K562 (cell line): ENCODE data around the gene MRPL28. TPM values are rescaled to one million over a fixed set of nuclear protein-coding genes. Genes with fewer than 3 reads are reported as not detected.

Experiments
- BDP1 ChIP-seq: IDR thresholded peaks from 3 replicates; pipeline ENCODE4 v1.6.1; 2011; ENCODE audit not compliant: insufficient read length, insufficient read depth
- DNMT1 ChIP-seq: fragments of 450-650 bp; IDR thresholded peaks from 2 replicates; pipeline ENCODE4 v1.6.1; 2016; ENCODE audit warnings: antibody characterized with exemption, mild to moderate bottlenecking
- GTF2F1 ChIP-seq: IDR thresholded peaks from 2 replicates; pipeline ENCODE4 v1.6.1; 2011; ENCODE audit warnings: low read depth, low read length, improper control_type of control experiment
- HDAC8 ChIP-seq: fragments of 450-650 bp; IDR thresholded peaks from 2 replicates; pipeline ENCODE4 v1.6.1; 2016; ENCODE audit warnings: mild to moderate bottlenecking, missing genetic modification characterization, moderate library complexity, missing compliant biosample characterization
- ID3 ChIP-seq, 2 experiments: fragments of 250-450 bp in 1 of 2; fragments of 450-650 bp in 1 of 2; sonication (Bioruptor Pico) in 1 of 2; IDR thresholded peaks; 2 replicates each; pipeline versions ENCODE4 v1.6.1 to v1.8.0; 2016 to 2021; ENCODE audit warnings: mild to moderate bottlenecking in 2 of 2, moderate library complexity in 2 of 2, missing compliant biosample characterization in 1 of 2, missing genetic modification characterization in 1 of 2
- NR2F6 ChIP-seq: fragments of 450-650 bp; formaldehyde crosslinking; IDR thresholded peaks from 2 replicates; pipeline ENCODE4 v1.4.0; 2020; ENCODE audit warnings: mild to moderate bottlenecking
- PCBP2 ChIP-seq: fragments of 200-400 bp; formaldehyde crosslinking; IDR thresholded peaks from 2 replicates; pipeline ENCODE4 v1.6.1; 2018; ENCODE audit warnings: low read length, low read depth, mild to moderate bottlenecking, moderate library complexity; ENCODE audit not compliant: poor library complexity, severe bottlenecking
- POLR2G ChIP-seq: fragments of 200-400 bp; formaldehyde crosslinking; IDR thresholded peaks from 2 replicates; pipeline ENCODE4 v1.6.1; 2017; ENCODE audit warnings: low read depth, mild to moderate bottlenecking, antibody characterized with exemption, low read length, moderate library complexity
- SMARCE1 ChIP-seq: fragments of 450-650 bp; IDR thresholded peaks from 2 replicates; pipeline ENCODE4 v1.7.1; 2016; ENCODE audit warnings: mild to moderate bottlenecking
- TRIM28 ChIP-seq: fragments of 450-650 bp; IDR thresholded peaks from 2 replicates; pipeline ENCODE4 v1.6.1; 2017
- ZNF224 ChIP-seq: sonication (generic); formaldehyde crosslinking; IDR thresholded peaks from 2 replicates; pipeline ENCODE4 v1.8.0; 2022; ENCODE audit warnings: mild to moderate bottlenecking, missing genetic modification reagents
- ZNF280A ChIP-seq: fragments of 450-650 bp; IDR thresholded peaks from 2 replicates; pipeline ENCODE4 v1.6.1; 2018; ENCODE audit warnings: mild to moderate bottlenecking, low read depth; ENCODE audit not compliant: partially characterized antibody
- ZNF280B ChIP-seq: fragments of 250-450 bp; sonication (Bioruptor Pico); IDR thresholded peaks from 2 replicates; pipeline ENCODE4 v1.5.1; 2021; ENCODE audit warnings: mild to moderate bottlenecking
- ZNF511 ChIP-seq: sonication (generic); formaldehyde crosslinking; IDR thresholded peaks from 2 replicates; pipeline ENCODE4 v1.8.0; 2022; ENCODE audit warnings: mild to moderate bottlenecking, missing genetic modification reagents
- polyA plus RNA-seq, 8 experiments: library from polyadenylated mRNA; depleted of rRNA in 4 of 8; stranded (reverse) in 5 of 8; unstranded in 3 of 8; fragments of >200 nt; fragmentation: Nextera tagmentation in 2 of 8; fragmentation: Illumina TruSeq in 1 of 8; extraction: Ambion mirVana in 2 of 8; extraction: Trizol in 1 of 8; gene quantifications; 2 replicates each; pipeline versions ENCODE4 v1.2.1 to v1.2.3, GENCODE V29; 2011 to 2014; ENCODE audit warnings: inconsistent platforms in 1 of 8, missing spikeins in 1 of 8
- total RNA-seq, 7 experiments: library from RNA; depleted of rRNA in 6 of 7; stranded (reverse); fragments of >200 nt in 6 of 7; fragmentation: Illumina TruSeq in 2 of 7; extraction: Trizol in 2 of 7; gene quantifications; 2 replicates each; pipeline versions ENCODE4 v1.2.1 to v1.2.3, GENCODE V29; 2011 to 2021; ENCODE audit warnings: low replicate concordance in 1 of 7
- TF ChIP-seq, protein P1 (sequence below): fragments of 450-650 bp; formaldehyde crosslinking; conservative IDR thresholded peaks from 2 replicates; pipeline ENCODE4 v1.4.0; 2022; ENCODE audit warnings: mild to moderate bottlenecking, missing genetic modification characterization
- TF ChIP-seq, protein P2 (sequence below), 2 experiments: fragments of 450-650 bp; IDR thresholded peaks; 2 replicates each; pipeline ENCODE4 v1.6.1; 2018; ENCODE audit warnings: mild to moderate bottlenecking in 2 of 2, low read depth in 1 of 2; ENCODE audit not compliant: partially characterized antibody in 2 of 2

The MRPL28 gene
- total and polyA plus RNA-seq, 9 of the 15 experiments (the other 6 are each of a cell fraction or from before 2014, with no cell fraction given) = 2.5 to 323 (median 175) TPM

GRCh38 chr16:352547-353403, 17.6 kb downstream of the MRPL28 start, which contains the start of gene AXIN1 (continued):
- TF ChIP-seq ZNF224 (CRISPR knock-in tag) = no peak
- no peak for TF ChIP-seq SMARCE1
- no peak for TF ChIP-seq PCBP2
- TF ChIP-seq POLR2G = peak; percentile 75
- no peak for TF ChIP-seq ZNF280B
- TF ChIP-seq NR2F6 (CRISPR knock-in tag) = no peak
- no peak for TF ChIP-seq GTF2F1
- no peak for TF ChIP-seq ID3 (CRISPR knock-in tag; IDR thresholded peaks at IDR 0.05)
- no peak for TF ChIP-seq ID3 (tag; IDR thresholded peaks at IDR 0.05)
- no peak for TF ChIP-seq ZNF280A
- TF ChIP-seq, protein P1, sequence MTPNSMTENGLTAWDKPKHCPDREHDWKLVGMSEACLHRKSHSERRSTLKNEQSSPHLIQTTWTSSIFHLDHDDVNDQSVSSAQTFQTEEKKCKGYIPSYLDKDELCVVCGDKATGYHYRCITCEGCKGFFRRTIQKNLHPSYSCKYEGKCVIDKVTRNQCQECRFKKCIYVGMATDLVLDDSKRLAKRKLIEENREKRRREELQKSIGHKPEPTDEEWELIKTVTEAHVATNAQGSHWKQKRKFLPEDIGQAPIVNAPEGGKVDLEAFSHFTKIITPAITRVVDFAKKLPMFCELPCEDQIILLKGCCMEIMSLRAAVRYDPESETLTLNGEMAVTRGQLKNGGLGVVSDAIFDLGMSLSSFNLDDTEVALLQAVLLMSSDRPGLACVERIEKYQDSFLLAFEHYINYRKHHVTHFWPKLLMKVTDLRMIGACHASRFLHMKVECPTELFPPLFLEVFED (CRISPR knock-in tag) = no peak
- no peak for TF ChIP-seq BDP1
- no peak for TF ChIP-seq ZNF511 (CRISPR knock-in tag)
- no peak for TF ChIP-seq HDAC8 (tag)
- no peak for TF ChIP-seq DNMT1
- TF ChIP-seq, protein P2, sequence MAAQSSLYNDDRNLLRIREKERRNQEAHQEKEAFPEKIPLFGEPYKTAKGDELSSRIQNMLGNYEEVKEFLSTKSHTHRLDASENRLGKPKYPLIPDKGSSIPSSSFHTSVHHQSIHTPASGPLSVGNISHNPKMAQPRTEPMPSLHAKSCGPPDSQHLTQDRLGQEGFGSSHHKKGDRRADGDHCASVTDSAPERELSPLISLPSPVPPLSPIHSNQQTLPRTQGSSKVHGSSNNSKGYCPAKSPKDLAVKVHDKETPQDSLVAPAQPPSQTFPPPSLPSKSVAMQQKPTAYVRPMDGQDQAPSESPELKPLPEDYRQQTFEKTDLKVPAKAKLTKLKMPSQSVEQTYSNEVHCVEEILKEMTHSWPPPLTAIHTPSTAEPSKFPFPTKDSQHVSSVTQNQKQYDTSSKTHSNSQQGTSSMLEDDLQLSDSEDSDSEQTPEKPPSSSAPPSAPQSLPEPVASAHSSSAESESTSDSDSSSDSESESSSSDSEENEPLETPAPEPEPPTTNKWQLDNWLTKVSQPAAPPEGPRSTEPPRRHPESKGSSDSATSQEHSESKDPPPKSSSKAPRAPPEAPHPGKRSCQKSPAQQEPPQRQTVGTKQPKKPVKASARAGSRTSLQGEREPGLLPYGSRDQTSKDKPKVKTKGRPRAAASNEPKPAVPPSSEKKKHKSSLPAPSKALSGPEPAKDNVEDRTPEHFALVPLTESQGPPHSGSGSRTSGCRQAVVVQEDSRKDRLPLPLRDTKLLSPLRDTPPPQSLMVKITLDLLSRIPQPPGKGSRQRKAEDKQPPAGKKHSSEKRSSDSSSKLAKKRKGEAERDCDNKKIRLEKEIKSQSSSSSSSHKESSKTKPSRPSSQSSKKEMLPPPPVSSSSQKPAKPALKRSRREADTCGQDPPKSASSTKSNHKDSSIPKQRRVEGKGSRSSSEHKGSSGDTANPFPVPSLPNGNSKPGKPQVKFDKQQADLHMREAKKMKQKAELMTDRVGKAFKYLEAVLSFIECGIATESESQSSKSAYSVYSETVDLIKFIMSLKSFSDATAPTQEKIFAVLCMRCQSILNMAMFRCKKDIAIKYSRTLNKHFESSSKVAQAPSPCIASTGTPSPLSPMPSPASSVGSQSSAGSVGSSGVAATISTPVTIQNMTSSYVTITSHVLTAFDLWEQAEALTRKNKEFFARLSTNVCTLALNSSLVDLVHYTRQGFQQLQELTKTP (IDR thresholded peaks at IDR 0.05; ENCODE audit: low read depth in 1 of 2, partially characterized antibody in 2 of 2) = no peak
- no peak for TF ChIP-seq TRIM28
